ENCODE data around the gene MRPL22. TPM values are rescaled to one million over a fixed set of nuclear protein-coding genes. Genes with fewer than 3 reads are reported as not detected.

The MRPL22 gene
- total and polyA plus RNA-seq, 2 of the 4 experiments (the other 2 are of a cell fraction) = 13.3 to 58.0 TPM

- Histone ChIP-seq H2AFZ (replicated peaks; ENCODE audit: low read length, poor library complexity) (no peak overlapping the region), H3K4me3 (ENCODE audit: insufficient read depth, low read depth, low read length) (no peak overlapping the region), H3K27me3 (ENCODE audit: control insufficient read depth, insufficient read depth, low read length) (no peaks in the 10 kb centered on the region), H3K18ac (ENCODE audit: low read depth, low read length) (no peak overlapping the region), H2BK20ac (ENCODE audit: low read depth, low read length) (no peak overlapping the region), H3K9ac (ENCODE audit: low read depth, low read length) (no peak overlapping the region), H3K4ac (ENCODE audit: low read depth, low read length) (no peak overlapping the region), H2AK5ac (ENCODE audit: low read depth, low read length) (no peak overlapping the region), H3K9me3 (ENCODE audit: control insufficient read depth, insufficient read depth, low read length) (no peaks in the 10 kb centered on the region), H4K20me1 (ENCODE audit: insufficient read depth, low read length) (peaks cover 8% of the 10 kb centered on the region; the same call in 1 of the 2 replicates), H4K5ac (ENCODE audit: low read depth, low read length) (no peak overlapping the region), H2BK120ac (ENCODE audit: low read depth, low read length) (no peak overlapping the region), H2BK15ac (ENCODE audit: low read depth, low read length) (no peak overlapping the region), H3K27ac (ENCODE audit: insufficient read depth, low read length) (no peak overlapping the region), H3K23ac (ENCODE audit: low read depth, low read length) (no peak overlapping the region), H3K4me1 (ENCODE audit: control insufficient read depth, insufficient read depth, low read length) (no peaks in the 10 kb centered on the region), H3K9me1 (ENCODE audit: insufficient read depth, low read length) (no peaks in the 10 kb centered on the region), H3K14ac (replicated peaks; ENCODE audit: low read depth, low read length) (no peak overlapping the region), H4K91ac (ENCODE audit: insufficient read depth, low read depth, low read length) (no peak overlapping the region), H3K36me3 (ENCODE audit: control insufficient read depth, insufficient read depth, low read length) (peaks cover 2% of the 10 kb centered on the region; the same call in 1 of the 2 replicates), H2AK9ac (replicated peaks; ENCODE audit: low read depth, low read length, poor library complexity) (no peak overlapping the region), H2BK5ac (ENCODE audit: low read depth, low read length, poor library complexity, severe bottlenecking) (no peak overlapping the region), H3K4me2 (ENCODE audit: low read depth, low read length) (no peak overlapping the region), H3K79me1 (ENCODE audit: low read depth in 1 of 2, low read length in 2 of 2) (peaks cover 22 to 26% of the 10 kb centered on the region in 2 experiments), H3K56ac (ENCODE audit: extremely low read depth, insufficient read depth, low read length) (no peak overlapping the region), H4K8ac (ENCODE audit: low read depth in 2 of 2, low read length in 2 of 2) (no peak overlapping the region)
- CTCF ChIA-PET = no interaction called here
- no TSS peak for BruUV-seq (replicated peaks)
- intact Hi-C loops (cut with micrococcal nuclease) = loop anchor here (10.0 kb wide), 1 partner anchor 1877 kb away; no protein-coding TSS in a partner anchor
- WGBS, 2 experiments (ENCODE audit: extremely low coverage in 2 of 2, insufficient read length in 1 of 2) = 88% methylated on average over 1 of the region's 6 CpGs; no CpG with 5 or more reads in 1 of the 2 experiments
- no peak for ATAC-seq (ENCODE audit: low read depth)
- dilution Hi-C loops (cut with HindIII; ENCODE audit: low sequenced_read_pairs, unreplicated experiment) = no loop called here
- DNase-seq = no peak
- no peak for TF ChIP-seq MAFK (IDR thresholded peaks at IDR 0.05; ENCODE audit: low read depth, low read length)
- in situ Hi-C loops (cut with MboI; ENCODE audit: low sequenced_read_pairs) = no loop called here
- POLR2A ChIA-PET (ENCODE audit: unreplicated experiment) = no interaction called here
Measured at GRCh38 chr5:154947778-154948177, 6.9 kb downstream of the MRPL22 start.
